AG09309 (cell line): ENCODE data around the gene COL24A1.
"Not testable (repeated sequence)": the region's sequence is repeated elsewhere in the genome, so short reads cannot be mapped to it uniquely, and the experiment has no call there.

Experiments used
- DNase-seq: peaks from one replicate; pipeline ENCODE4 v3.0.0-alpha.2; 2010; ENCODE audit warnings: low read depth
- H3K4me3 ChIP-seq: 2 replicates; pipeline ENCODE4 v1.5.1; 2011; ENCODE audit warnings: mild to moderate bottlenecking, low read depth, low read length, moderate library complexity; ENCODE audit not compliant: control insufficient read depth
- CTCF ChIP-seq: IDR thresholded peaks from 2 replicates; pipeline ENCODE4 v1.5.1; 2011; ENCODE audit warnings: mild to moderate bottlenecking, low read depth, low read length, inconsistent platforms; ENCODE audit not compliant: insufficient read depth, control insufficient read depth; ENCODE audit errors: missing control alignments

Gene COL24A1

GRCh38 chr1:85849660-85850059 is 306.9 kb downstream of the COL24A1 start:
- H3K4me3 ChIP-seq = no peak overlapping the region
- no peak for DNase-seq
- TF ChIP-seq CTCF = no peak

- no peak for TF ChIP-seq CTCF
- H3K4me3 ChIP-seq = no peak overlapping the region
- DNase-seq = no peak
These were observed 309.2 kb downstream of the COL24A1 start for GRCh38 chr1:85847356-85847755.

GRCh38 chr1:85846706-85847105 is 309.9 kb downstream of the COL24A1 start:
- DNase-seq = no peak
- no peak overlapping the region for H3K4me3 ChIP-seq
- TF ChIP-seq CTCF = no peak

- H3K4me3 ChIP-seq = no peak overlapping the region
- TF ChIP-seq CTCF = no peak
- DNase-seq = no peak
These were observed 317.1 kb downstream of the COL24A1 start for GRCh38 chr1:85839459-85839858.

GRCh38 chr1:85838238-85838637 is 318.3 kb downstream of the COL24A1 start:
- no peak overlapping the region for H3K4me3 ChIP-seq
- no peak for DNase-seq
- no peak for TF ChIP-seq CTCF

GRCh38 chr1:85836736-85837135 is 319.8 kb downstream of the COL24A1 start:
- no peak for TF ChIP-seq CTCF
- no peak for DNase-seq
- no peak overlapping the region for H3K4me3 ChIP-seq

GRCh38 chr1:85833165-85833564 is 323.4 kb downstream of the COL24A1 start:
- H3K4me3 ChIP-seq, DNase-seq: not testable (repeated sequence)

GRCh38 chr1:85830837-85831236 is 325.7 kb downstream of the COL24A1 start:
- no peak overlapping the region for H3K4me3 ChIP-seq
- TF ChIP-seq CTCF = no peak
- DNase-seq = no peak
